K562 (cell line): ENCODE data around the gene IL1RN. TPM values are rescaled to one million over a fixed set of nuclear protein-coding genes. Genes with fewer than 3 reads are reported as not detected.

ENCODE experiments used
- ARID2 ChIP-seq: fragments of 450-650 bp; IDR thresholded peaks from 2 replicates; pipeline ENCODE4 v1.6.1; 2017; ENCODE audit warnings: antibody characterized with exemption, mild to moderate bottlenecking
- CLOCK ChIP-seq: fragments of 250-450 bp; sonication (Bioruptor Pico); IDR thresholded peaks from 2 replicates; pipeline ENCODE4 v1.4.0; 2020; ENCODE audit warnings: mild to moderate bottlenecking, moderate library complexity, borderline replicate concordance
- CREB1 ChIP-seq, 2 experiments: sonication (generic) in 1 of 2; formaldehyde crosslinking in 1 of 2; IDR thresholded peaks; 2 replicates each; pipeline versions ENCODE4 v1.6.1 to v1.8.0; 2012 to 2022; ENCODE audit warnings: inconsistent platforms in 1 of 2, mild to moderate bottlenecking in 1 of 2, missing genetic modification reagents in 1 of 2, moderate library complexity in 1 of 2
- E2F6 ChIP-seq, 2 experiments: IDR thresholded peaks; 2 replicates each; pipeline ENCODE4 v1.6.1; 2011; ENCODE audit warnings: borderline replicate concordance in 1 of 2, control low read depth in 1 of 2, low read depth in 1 of 2, low read length in 1 of 2, mild to moderate bottlenecking in 1 of 2, mixed read lengths in 1 of 2, moderate library complexity in 1 of 2; ENCODE audit not compliant: insufficient read depth in 1 of 2, insufficient read length in 1 of 2, poor library complexity in 1 of 2, severe bottlenecking in 1 of 2; ENCODE audit errors: extremely low read depth in 1 of 2
- MITF ChIP-seq: IDR thresholded peaks from 2 replicates; pipeline ENCODE4 v1.6.1; 2014; ENCODE audit warnings: antibody characterized with exemption
- MTA2 ChIP-seq: fragments of 450-650 bp; IDR thresholded peaks from 2 replicates; pipeline ENCODE4 v1.6.1; 2016; ENCODE audit warnings: low read depth
- PHF8 ChIP-seq: fragments of 200-600 bp; sonication (generic); IDR thresholded peaks from 2 replicates; pipeline ENCODE4 v1.6.1; 2012; ENCODE audit warnings: mixed run types, mild to moderate bottlenecking, inconsistent platforms, low read length, moderate library complexity, borderline replicate concordance
- RBM14 ChIP-seq: fragments of 200-400 bp; formaldehyde crosslinking; IDR thresholded peaks from 2 replicates; pipeline ENCODE4 v1.6.1; 2018; ENCODE audit warnings: low read depth, mild to moderate bottlenecking, low read length, moderate library complexity, borderline replicate concordance; ENCODE audit not compliant: insufficient read depth
- RBM15 ChIP-seq: fragments of 200-400 bp; formaldehyde crosslinking; IDR thresholded peaks from 2 replicates; pipeline ENCODE4 v1.6.1; 2018; ENCODE audit warnings: mild to moderate bottlenecking, low read length, moderate library complexity; ENCODE audit not compliant: insufficient read depth
- RUNX1 ChIP-seq: sonication (generic); IDR thresholded peaks from 2 replicates; pipeline ENCODE4 v1.6.1; 2016; ENCODE audit warnings: antibody characterized with exemption, low read depth
- ZKSCAN3 ChIP-seq: fragments of 250-450 bp; sonication (Bioruptor Pico); IDR thresholded peaks from 2 replicates; pipeline ENCODE4 v1.4.0; 2020
- ZNF592 ChIP-seq: fragments of 450-650 bp; IDR thresholded peaks from 2 replicates; pipeline ENCODE4 v1.6.1; 2017; ENCODE audit warnings: antibody characterized with exemption, mild to moderate bottlenecking
- polyA plus RNA-seq, 8 experiments: library from polyadenylated mRNA; depleted of rRNA in 4 of 8; stranded (reverse) in 5 of 8; unstranded in 3 of 8; fragments of >200 nt; fragmentation: Nextera tagmentation in 2 of 8; fragmentation: Illumina TruSeq in 1 of 8; extraction: Ambion mirVana in 2 of 8; extraction: Trizol in 1 of 8; gene quantifications; 2 replicates each; pipeline versions ENCODE4 v1.2.1 to v1.2.3, GENCODE V29; 2011 to 2014; ENCODE audit warnings: inconsistent platforms in 1 of 8, missing spikeins in 1 of 8
- total RNA-seq, 7 experiments: library from RNA; depleted of rRNA in 6 of 7; stranded (reverse); fragments of >200 nt in 6 of 7; fragmentation: Illumina TruSeq in 2 of 7; extraction: Trizol in 2 of 7; gene quantifications; 2 replicates each; pipeline versions ENCODE4 v1.2.1 to v1.2.3, GENCODE V29; 2011 to 2021; ENCODE audit warnings: low replicate concordance in 1 of 7

IL1RN gene
- total and polyA plus RNA-seq, 9 of the 15 experiments (the other 6 are each of a cell fraction or from before 2014, with no cell fraction given): 0.13 TPM; not detected in 8

GRCh38 chr2:113167115-113167932, 39.9 kb downstream of the IL1RN start (continued):
- no peak for TF ChIP-seq MITF
- TF ChIP-seq RUNX1: no peak
- TF ChIP-seq RBM14: no peak
- TF ChIP-seq ZKSCAN3 (CRISPR knock-in tag): no peak
- no peak for TF ChIP-seq CREB1 (IDR thresholded peaks at IDR 0.05)
- TF ChIP-seq CREB1 (CRISPR knock-in tag; IDR thresholded peaks at IDR 0.05): no peak
- 0 out of 2 replicates have a peak, but pooled peaks have one; percentile 14 for TF ChIP-seq ZNF592
- TF ChIP-seq PHF8: no peak
- no peak for TF ChIP-seq RBM15
- TF ChIP-seq MTA2: no peak
- no peak for TF ChIP-seq ARID2
- TF ChIP-seq CLOCK: no peak
- TF ChIP-seq E2F6 (IDR thresholded peaks at IDR 0.05; ENCODE audit: borderline replicate concordance in 1 of 2, extremely low read depth in 1 of 2, insufficient read depth in 1 of 2, insufficient read length in 1 of 2, low read depth in 1 of 2, low read length in 1 of 2, poor library complexity in 1 of 2, severe bottlenecking in 1 of 2): peak in 1 of 2 experiments; percentile 60
